ENCODE measurements around the gene IGSF8. TPM values are rescaled to one million over a fixed set of nuclear protein-coding genes. Genes with fewer than 3 reads are reported as not detected.

IGSF8 gene
- total and polyA plus RNA-seq, 2 of the 8 experiments (the other 6 are each of a cell fraction or from before 2014, with no cell fraction given): 69.6 to 132 TPM

DNA sequence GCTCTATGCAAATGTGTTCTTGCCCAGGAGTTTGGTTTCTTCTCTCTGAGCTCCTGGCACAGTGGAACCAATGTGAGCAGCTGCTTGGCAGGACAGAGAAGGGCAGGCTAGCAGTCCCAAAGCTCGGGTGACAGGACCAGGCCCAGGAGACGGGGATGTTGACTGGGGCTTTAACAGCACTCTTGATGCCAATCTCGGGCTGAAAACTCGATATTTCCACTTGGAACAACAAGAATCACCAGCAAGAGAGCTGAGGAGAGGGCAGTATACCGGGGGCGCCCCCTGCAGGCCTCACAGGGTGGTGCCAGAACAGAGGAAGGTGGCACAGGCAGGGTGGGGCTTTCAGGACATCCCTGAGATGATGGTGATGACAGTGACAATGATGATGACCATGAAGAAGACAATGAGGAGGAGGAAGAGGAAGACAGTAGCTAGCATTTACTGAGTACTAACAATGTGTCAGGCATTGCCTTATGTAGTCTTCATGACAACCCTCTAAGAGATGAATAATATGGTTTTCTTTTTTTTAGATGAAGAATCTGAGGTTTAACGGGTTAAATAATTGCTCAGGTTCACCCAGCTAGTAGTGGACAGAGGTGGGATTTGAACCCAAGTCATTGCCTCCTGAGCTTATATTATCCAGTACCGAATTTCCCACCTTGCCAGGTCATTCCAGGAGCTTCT is 19.8 kb downstream of the IGSF8 start:
- Histone ChIP-seq H4K8ac (ENCODE audit: extremely low read depth, insufficient read depth, low read length) (peak overlapping the region; percentile 68; the same call in 1 of the 2 replicates), H3K18ac (ENCODE audit: extremely low read depth, low read length) (no peak overlapping the region), H4K20me1 (replicated peaks in 1 of 2; ENCODE audit: control insufficient read depth in 1 of 2, insufficient read depth in 2 of 2, low read length in 2 of 2) (no peaks in the 10 kb centered on the region), H4K91ac (replicated peaks; ENCODE audit: insufficient read length, low read length) (no peak overlapping the region), H3K36me3 (ENCODE audit: control insufficient read depth in 2 of 4, insufficient read depth in 4 of 4, low read length in 3 of 4) (no peaks in the 10 kb centered on the region), H3K4ac (replicated peaks; ENCODE audit: insufficient read length, low read depth, low read length) (no peak overlapping the region), H3K27ac (ENCODE audit: low read depth, low read length) (no peak overlapping the region), H3K9ac (replicated peaks in 1 of 4; ENCODE audit: extremely low read depth in 1 of 4, low read depth in 3 of 4, low read length in 3 of 4) (no peak overlapping the region), H3K23me2 (ENCODE audit: low read depth, low read length) (no peaks in the 10 kb centered on the region; the same call in 1 of the 2 replicates), H3K4me3 (ENCODE audit: extremely low read depth in 1 of 4, insufficient read depth in 2 of 4, low read depth in 3 of 4, low read length in 4 of 4) (no peak overlapping the region), H3K23ac (ENCODE audit: insufficient read length) (no peak overlapping the region), H3K4me1 (replicated peaks in 1 of 4; ENCODE audit: control insufficient read depth in 3 of 4, insufficient read depth in 4 of 4, low read length in 3 of 4) (no peaks in the 10 kb centered on the region), H2AFZ (ENCODE audit: low read length) (peak overlapping the region; percentile 91), H3K9me3 (ENCODE audit: insufficient read depth in 2 of 2, low read depth in 1 of 2, low read length in 1 of 2) (no peaks in the 10 kb centered on the region), H3K27me3 (replicated peaks in 1 of 4; ENCODE audit: control insufficient read depth in 3 of 4, extremely low read depth in 1 of 4, insufficient read depth in 3 of 4, low read length in 3 of 4) (peaks cover 0 to 33% (median 20%) of the 10 kb centered on the region in 4 experiments; a peak in 6 of 7 replicates), H2BK120ac (replicated peaks; ENCODE audit: low read depth, low read length) (no peak overlapping the region), H2BK20ac (ENCODE audit: low read length) (no peak overlapping the region), H4K5ac (ENCODE audit: insufficient read length, low read depth, low read length) (no peak overlapping the region), H3K79me2 (ENCODE audit: control insufficient read depth in 1 of 2, insufficient read depth in 2 of 2, low read length in 2 of 2) (no peaks in the 10 kb centered on the region), H2AK5ac (ENCODE audit: low read depth, low read length) (no peak overlapping the region), H2BK12ac (ENCODE audit: low read depth, low read length) (no peak overlapping the region), H2BK5ac (ENCODE audit: low read depth, low read length) (no peak overlapping the region), H3K14ac (ENCODE audit: insufficient read length) (no peak overlapping the region), H3K56ac (replicated peaks; ENCODE audit: insufficient read length, low read depth, low read length) (no peak overlapping the region), H2BK15ac (ENCODE audit: low read length) (no peak overlapping the region), H3K79me1 (ENCODE audit: low read depth, low read length) (no peaks in the 10 kb centered on the region), H3K4me2 (ENCODE audit: insufficient read depth in 1 of 2, low read depth in 2 of 2, low read length in 2 of 2) (0 out of 4 replicates have a peak overlapping the region, but pooled peaks of 1 of the 2 experiments have one; percentile 3)
- 34% methylated on average over 8 of the region's 8 CpGs; no CpG with 5 or more reads in 1 of the 2 experiments for WGBS, 2 experiments (ENCODE audit: extremely low coverage in 1 of 2, insufficient coverage in 1 of 2, insufficient read length in 1 of 2, insufficient replicate concordance in 2 of 2, low coverage in 1 of 2, low lambda C conversion rate in 2 of 2, missing lambda C conversion rate in 1 of 2)
- ChIA-PET CTCF (ENCODE audit: partially characterized antibody) (interaction anchor here (0.6 to 50.1 kb wide), 45 partner anchors 4 to 862 kb away, joined by 3 to 1874 read pairs (median 4); partner anchors contain the start of genes ATP1A4, CASQ1, IGSF8 and KCNJ10), POLR2A (ENCODE audit: partially characterized antibody) (interaction anchor here (0.8 to 1.8 kb wide), 10 partner anchors 9 to 134 kb away, joined by 3 to 8 read pairs (median 4); no protein-coding TSS in a partner anchor)
- FAIRE-seq: no peak
- DNase-seq (ENCODE audit: low read depth in 1 of 2, low spot score in 2 of 2): peak in 1 of 2 experiments; percentile 90
- TF ChIP-seq RAD21 (IDR thresholded peaks at IDR 0.05 in 1 of 2, conservative IDR thresholded peaks at IDR 0.05 in 1 of 2; ENCODE audit: low read depth in 2 of 2, low read length in 2 of 2) (peak; percentile 75 to 84), POLR2A (IDR thresholded peaks at IDR 0.05; ENCODE audit: control extremely low read depth in 1 of 2, low read depth in 2 of 2, low read length in 2 of 2) (no peak), CHD1 (IDR thresholded peaks at IDR 0.05; ENCODE audit: low read depth, low read length) (no peak)
- TF ChIP-seq, protein P1, sequence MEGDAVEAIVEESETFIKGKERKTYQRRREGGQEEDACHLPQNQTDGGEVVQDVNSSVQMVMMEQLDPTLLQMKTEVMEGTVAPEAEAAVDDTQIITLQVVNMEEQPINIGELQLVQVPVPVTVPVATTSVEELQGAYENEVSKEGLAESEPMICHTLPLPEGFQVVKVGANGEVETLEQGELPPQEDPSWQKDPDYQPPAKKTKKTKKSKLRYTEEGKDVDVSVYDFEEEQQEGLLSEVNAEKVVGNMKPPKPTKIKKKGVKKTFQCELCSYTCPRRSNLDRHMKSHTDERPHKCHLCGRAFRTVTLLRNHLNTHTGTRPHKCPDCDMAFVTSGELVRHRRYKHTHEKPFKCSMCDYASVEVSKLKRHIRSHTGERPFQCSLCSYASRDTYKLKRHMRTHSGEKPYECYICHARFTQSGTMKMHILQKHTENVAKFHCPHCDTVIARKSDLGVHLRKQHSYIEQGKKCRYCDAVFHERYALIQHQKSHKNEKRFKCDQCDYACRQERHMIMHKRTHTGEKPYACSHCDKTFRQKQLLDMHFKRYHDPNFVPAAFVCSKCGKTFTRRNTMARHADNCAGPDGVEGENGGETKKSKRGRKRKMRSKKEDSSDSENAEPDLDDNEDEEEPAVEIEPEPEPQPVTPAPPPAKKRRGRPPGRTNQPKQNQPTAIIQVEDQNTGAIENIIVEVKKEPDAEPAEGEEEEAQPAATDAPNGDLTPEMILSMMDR (IDR thresholded peaks at IDR 0.05; ENCODE audit: control extremely low read depth in 1 of 3, insufficient read depth in 1 of 3, low read depth in 1 of 3, low read length in 3 of 3): peak; percentile 91 to 95 (median 93)

Measured in H1 (cell line).